LNCaP clone FGC (cell line): ENCODE measurements around the gene CDK6.

Experiments used
- DNase-seq: peaks from one replicate; pipeline ENCODE4 v3.0.0-alpha.2; 2011; ENCODE audit warnings: low read depth
- H3K4me3 ChIP-seq: 2 replicates; pipeline ENCODE4 v1.5.1; 2011; ENCODE audit warnings: mild to moderate bottlenecking, low read depth, low read length, control low read depth
- CTCF ChIP-seq: IDR thresholded peaks from 2 replicates; pipeline ENCODE4 v1.5.1; 2012; ENCODE audit warnings: mild to moderate bottlenecking; ENCODE audit not compliant: control insufficient read depth, insufficient read depth; ENCODE audit errors: extremely low read depth

The CDK6 gene

DNA sequence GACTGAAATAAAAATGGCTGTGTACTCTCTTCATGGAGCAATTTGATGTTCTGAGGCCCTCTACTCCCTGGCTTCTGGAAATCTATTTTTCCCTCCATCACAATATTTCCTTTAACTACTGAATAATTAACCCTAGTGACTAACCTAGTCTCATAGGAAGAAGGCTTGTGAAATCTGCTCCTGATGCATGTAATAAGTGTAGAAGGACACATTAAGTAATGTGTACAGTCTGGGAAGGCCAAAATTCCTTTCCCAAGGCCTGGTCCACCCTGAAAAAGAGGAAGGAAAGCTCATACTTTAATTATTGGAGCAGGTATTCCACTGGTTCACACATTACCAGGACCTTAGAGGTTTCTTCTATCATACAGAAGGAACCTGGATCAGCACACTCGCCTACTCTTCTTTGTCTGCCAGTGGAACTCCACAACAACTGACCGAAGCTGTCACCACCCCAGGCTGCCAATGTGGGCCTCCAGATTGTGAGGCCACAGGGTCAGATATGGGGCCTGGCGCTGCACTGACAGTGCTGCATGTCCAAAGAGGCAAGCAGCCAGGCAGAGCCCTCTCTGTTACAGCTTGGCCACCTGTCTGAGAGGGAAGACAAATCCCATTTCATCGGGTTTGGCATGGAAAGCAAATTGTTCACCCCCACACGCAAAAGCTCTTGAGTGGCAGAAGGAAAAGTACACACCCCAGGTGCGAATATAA lies 191.8 kb downstream of the CDK6 start:
- no peak for TF ChIP-seq CTCF
- DNase-seq, result no peak
- H3K4me3 ChIP-seq, result no peak overlapping the region

DNA sequence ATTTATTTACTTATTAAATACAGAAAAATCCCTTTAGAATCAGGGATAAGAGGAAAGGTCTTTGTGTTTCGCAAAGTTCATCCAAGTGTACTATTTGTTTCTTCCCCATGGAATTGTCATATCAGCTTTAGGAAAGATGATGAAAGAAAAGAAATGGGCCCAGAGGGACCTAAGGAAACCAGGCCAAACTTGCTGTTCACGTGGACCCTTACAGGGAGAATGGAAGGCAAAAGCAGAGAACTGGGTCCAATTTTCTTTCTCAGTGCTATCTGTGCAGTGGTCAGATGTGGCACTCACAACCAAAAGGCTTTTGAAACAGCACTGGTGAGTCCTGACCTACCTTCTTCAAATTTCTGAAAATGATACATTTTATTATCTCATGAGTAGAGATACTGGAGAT lies 192.6 kb downstream of the CDK6 start:
- DNase-seq, result no peak
- TF ChIP-seq CTCF, result no peak
- no peak overlapping the region for H3K4me3 ChIP-seq

DNA sequence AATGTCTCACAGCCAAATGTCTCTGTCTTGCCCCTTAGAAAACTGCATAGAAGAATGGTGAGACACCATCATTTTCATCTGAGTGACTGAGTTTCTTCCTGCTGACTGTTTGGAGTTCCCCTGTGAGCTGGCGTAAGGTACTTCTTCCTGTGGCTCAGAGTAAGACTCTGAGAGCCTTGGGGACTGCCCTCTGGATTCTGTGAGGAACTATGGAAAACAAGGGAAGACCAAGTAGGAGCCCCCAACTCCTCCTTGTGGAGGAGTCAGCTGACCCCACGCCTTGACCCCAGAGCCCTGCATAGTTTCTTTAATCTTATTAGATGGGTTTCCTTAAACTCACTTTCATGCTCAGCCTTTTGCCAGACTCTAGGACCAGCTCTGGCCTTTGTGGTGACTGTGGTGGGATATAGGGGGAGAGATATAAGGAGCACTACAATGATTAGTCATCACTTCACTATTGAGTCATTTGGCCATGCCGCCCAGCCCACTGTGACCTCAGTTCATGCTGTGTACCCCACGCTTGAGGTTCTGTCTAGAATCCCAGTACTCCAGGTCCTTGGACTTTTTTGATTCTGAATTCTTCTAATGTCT lies 194.4 kb downstream of the CDK6 start:
- no peak overlapping the region for H3K4me3 ChIP-seq
- no peak for TF ChIP-seq CTCF
- no peak for DNase-seq

GRCh38 chr7:92639966-92640365 lies 196.4 kb downstream of the CDK6 start:
- DNase-seq, result no peak
- no peak overlapping the region for H3K4me3 ChIP-seq
- TF ChIP-seq CTCF, result no peak

DNA sequence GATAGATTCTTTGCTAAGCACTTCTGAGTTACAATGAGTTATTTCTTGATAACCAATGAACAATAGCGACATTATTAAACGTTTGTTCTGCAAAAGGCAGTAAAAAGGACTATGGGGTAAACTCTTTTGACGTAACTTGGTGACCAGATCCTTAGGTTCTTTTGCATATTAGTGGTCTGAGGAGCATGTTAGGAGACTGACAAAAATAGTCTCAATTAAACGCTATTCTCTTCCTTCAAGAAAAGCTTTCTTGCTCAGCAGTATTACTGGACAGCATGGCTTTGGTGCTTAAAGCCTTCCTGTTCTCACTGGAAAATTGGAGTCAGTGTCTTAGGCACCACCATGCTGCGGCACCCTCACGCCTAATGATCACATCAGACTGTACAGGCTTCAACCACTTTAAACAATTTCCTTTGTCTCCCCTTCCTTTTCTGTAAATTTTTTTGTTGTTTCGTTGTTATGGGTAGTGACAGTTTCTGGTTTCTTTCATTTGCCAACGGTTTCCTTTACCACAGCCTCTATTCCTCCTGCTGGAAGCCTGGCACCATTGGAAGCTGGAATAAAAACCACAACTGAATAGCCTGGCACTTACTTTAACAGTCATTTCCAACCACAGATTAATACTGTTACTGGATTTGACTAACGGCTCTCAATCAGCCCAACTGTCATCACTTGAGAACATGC lies 197.0 kb downstream of the CDK6 start:
- H3K4me3 ChIP-seq, result no peak overlapping the region
- DNase-seq, result no peak
- no peak for TF ChIP-seq CTCF

- no peak for TF ChIP-seq CTCF
- no peak overlapping the region for H3K4me3 ChIP-seq
- no peak for DNase-seq
Measured at GRCh38 chr7:92636018-92636560, 200.3 kb downstream of the CDK6 start.

- no peak overlapping the region for H3K4me3 ChIP-seq
- DNase-seq, result no peak
- TF ChIP-seq CTCF, result no peak
Measured at GRCh38 chr7:92635538-92635937, 200.8 kb downstream of the CDK6 start.
